NCI-H1092 treated with DMSO at 0.1 percent for 48 hours (cell line): ENCODE measurements around the gene PRRC2A.
A peak's percentile ranks its signal among the peaks of the same experiment; 100 is the strongest.

Source experiments
- DNase-seq: peaks from one replicate; lab custom pipeline; 2025; lab: John Stamatoyannopoulos, UW

The PRRC2A gene

DNA sequence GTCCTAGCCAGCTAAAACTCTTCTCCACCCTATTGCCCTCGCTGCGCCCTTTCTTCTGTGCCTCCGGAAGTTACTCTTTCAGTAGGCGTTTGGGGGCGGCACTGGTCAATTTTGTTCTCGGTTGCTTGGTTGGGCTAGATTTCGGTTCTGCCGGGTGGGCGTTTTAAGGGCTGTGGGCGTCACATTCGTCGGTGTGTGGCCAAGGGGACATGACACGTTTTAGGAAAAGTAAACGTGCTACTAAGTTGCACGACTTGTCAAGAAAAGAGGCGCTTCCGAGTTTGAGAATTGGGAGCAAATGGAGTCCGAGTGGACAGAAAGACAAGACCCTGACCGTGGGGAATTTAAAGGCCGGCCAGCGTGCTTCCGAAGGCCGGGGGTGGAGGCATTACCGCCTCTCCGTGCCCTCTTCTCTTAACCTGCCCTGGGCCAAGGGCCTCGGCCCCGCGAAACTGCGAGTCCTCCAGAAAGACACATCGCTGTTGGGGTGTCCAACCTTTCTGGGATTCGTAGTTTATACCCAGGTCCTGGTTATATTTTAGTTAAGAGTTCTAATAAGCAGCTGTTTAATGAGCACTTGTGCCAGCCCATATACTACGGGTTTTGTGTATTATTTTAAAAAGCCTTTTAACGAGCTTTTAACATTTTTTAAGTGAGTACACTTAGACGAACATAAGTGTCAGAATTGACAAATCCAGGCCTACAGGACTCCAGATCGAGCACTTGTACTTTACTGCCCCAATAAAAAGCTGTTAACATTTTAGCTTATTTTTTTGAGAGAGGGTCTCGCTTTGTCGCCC lies 32.6 kb downstream of the PRRC2A start:
- DNase-seq, result peak; percentile 96

DNA sequence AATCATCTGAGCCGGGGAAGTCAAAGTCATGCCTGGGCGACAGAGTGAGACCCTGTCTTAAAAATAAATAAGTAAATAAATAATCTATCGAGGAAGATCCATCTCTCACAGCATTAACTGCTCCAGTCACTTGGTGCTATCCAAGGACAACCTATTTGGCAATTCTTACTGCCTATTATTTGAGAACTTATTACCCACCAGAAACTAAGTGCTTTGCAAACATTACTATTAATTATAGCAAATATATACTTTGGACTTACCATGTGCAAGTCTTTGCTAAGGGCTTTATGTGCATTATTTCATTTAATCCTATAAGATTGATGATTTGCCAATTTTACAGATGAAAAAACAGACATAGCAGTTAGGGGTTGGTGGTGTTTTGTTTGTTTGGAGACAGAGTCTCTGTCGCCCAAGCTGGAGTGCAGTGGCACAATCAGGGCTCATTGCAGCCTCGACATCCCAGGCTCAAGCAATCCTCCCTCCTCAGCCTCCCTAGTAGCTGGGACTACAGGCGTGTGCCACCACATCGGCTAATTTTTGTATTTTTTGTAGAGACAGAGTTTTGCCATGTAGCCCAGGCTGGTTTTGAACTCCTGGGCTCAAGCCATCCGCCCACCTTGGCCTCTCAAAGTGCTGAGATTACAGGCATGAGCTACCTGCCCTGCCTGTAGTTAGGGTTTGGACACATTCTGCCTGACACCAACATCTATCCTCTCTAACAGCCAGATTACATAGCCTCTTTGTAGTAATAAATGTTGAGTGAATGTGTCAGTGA lies 34.2 kb downstream of the PRRC2A start:
- no peak for DNase-seq

DNA sequence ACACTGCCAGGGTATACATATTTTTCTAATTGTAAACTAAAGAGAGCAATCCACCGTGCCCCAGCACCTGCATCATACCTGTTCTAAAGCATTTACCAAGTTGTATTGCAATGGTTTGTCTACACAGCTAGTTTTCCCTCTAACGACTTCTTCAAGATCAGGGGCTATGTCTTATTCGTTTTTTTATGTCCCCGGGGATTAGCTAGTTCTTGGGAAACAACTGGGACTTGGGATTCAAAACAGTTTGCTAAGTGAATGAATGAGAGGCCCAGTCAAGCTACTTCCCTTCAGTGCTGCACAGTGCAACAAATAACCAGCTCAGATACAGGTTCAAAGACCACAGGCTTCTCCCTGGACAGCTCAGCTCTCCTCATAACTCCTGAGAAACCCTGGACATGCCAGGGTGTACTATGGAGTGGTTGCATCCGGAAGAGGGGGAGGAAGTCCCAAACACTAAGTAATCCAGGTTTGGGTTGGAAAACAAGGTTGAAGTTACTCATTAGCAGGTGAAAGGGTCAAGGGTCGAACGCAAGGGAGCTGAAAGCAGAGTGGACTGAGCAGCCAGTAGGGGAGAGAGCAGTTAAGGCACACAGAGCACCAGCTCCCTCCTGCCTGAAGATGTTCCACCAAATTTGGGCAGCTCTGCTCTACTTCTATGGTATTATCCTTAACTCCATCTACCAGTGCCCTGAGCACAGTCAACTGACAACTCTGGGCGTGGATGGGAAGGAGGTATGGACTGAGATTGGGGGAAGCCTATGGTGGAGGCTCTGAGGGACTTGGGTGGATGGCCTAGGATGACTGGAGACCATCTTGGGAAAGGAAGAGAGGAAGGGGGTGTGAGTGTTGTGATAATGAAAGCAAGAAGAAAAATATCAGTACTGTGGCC lies 35.1 kb downstream of the PRRC2A start, which contains the start of gene APOM:
APOM (plus strand) TSS at position 546 of the 889 bp plus-strand sequence; CDS start at position 619, 73 bp downstream.
- no peak for DNase-seq

DNA sequence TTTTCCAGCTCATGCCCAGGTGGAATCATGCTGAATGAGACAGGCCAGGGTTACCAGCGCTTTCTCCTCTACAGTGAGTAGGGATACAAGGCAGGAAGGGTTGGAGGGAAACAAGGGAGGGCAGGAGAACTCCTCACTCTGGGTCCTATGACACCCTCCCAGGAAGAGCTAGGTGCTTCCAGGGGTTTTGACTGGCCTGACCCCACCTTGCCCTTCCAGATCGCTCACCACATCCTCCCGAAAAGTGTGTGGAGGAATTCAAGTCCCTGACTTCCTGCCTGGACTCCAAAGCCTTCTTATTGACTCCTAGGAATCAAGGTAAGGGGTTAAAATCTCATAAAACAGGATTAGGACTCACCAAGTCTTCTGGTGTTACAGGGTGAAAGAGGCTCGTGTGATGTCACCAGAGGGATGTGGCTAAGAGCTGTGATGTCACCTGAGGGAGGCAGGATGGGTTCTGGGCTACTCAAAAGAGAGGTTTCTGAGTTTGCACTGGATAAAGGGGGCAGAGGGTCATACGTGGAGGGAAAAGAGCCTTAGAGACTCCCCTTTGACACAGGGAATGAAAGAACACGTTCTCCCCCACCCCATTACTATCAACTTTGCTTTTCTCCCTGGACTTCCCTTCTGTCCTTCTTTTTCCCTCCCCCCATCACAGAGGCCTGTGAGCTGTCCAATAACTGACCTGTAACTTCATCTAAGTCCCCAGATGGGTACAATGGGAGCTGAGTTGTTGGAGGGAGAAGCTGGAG lies 37.1 kb downstream of the PRRC2A start:
- DNase-seq, result no peak

DNA sequence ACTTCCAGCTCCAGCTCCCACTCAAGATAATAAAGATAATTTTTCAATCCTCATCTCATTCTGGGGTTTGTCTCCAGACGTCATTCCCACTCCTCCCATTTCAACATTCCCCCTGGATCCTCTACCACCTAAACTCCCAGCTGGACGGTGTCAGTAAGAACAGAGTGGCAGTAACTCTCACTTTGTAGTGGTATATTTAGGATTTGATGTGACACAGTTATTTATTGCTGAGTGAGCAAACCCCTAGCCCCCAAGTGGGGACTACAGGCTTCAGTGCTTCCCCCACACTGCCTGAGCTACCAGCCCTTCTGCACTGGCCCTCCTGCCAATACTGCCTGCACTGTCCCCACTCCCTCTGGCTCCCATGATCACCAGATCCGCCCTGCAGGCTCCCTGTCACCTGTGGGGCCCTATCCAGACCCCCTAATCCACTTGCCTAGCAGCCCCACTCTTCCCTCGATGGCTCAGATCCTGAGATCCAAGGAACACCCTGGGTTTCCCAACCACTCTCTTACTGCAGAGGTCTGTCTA lies 37.7 kb downstream of the PRRC2A start:
- DNase-seq, result no peak

DNA sequence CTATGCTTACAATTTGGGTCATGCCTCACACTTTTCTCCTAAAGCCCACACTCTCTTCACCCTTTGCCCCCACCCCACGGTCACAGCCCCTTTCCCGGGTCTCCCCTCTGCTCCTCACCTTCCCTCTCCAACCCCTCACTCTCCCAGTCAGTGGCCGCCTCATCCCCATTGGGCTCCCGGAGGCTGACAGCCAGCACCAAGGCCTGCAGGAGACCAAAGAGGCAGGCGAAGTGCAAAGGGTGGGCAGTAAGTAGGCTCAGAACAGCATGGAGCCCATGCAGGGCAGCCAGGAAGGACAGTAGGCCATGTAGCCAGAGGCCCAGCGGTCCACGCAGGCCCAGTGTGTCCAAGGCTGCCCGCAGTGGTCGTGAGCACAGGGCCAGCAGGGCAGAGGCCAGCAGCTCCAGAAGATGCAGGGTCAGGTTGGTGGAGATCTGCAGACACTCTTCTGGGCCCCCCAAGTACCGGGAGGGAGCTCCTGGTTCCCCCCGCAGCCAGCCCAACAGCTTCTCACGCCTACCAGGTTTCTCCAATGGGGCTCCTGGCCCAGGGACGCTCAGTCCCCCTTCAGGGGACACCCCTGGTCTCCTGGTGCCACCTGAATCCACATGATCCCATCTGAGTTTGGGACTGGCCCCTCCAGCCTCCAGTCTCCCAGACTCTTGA lies 38.6 kb downstream of the PRRC2A start:
- DNase-seq, result no peak

DNA sequence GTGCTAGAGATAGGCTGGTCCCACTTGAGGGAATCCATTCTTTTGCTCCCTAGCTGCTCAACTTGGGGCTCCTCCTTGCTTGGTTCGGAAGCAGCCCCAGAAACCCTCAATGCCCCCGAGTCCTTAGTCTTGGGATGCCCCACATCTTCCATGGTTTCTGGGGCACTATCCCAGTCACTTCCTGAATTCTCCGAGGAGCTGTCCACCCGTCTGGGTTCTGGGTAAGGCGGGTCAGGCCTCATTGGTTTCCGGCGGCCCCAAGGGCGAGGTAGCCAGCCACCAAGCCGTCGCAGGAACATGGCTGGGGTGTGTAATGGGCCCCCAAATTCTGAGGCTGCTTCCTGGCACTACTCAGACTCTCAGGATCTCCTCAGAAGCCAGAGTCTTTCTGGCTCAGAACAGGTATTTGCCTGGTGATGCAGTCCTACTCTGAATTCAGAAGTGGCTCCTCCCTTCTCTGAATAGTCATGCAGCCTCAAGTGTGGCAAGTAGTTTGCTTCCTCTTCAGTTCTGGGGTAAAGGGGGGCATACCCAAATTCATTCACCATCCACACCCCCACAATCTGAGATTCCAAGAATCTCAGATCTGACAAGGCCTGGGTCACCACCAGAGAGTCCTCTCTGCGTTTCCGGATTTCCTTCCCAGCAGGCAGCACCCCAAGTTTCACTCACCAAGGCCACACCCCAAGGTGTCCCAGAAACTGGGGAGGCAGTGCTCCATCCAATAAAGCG lies 39.3 kb downstream of the PRRC2A start:
- DNase-seq, result no peak

DNA sequence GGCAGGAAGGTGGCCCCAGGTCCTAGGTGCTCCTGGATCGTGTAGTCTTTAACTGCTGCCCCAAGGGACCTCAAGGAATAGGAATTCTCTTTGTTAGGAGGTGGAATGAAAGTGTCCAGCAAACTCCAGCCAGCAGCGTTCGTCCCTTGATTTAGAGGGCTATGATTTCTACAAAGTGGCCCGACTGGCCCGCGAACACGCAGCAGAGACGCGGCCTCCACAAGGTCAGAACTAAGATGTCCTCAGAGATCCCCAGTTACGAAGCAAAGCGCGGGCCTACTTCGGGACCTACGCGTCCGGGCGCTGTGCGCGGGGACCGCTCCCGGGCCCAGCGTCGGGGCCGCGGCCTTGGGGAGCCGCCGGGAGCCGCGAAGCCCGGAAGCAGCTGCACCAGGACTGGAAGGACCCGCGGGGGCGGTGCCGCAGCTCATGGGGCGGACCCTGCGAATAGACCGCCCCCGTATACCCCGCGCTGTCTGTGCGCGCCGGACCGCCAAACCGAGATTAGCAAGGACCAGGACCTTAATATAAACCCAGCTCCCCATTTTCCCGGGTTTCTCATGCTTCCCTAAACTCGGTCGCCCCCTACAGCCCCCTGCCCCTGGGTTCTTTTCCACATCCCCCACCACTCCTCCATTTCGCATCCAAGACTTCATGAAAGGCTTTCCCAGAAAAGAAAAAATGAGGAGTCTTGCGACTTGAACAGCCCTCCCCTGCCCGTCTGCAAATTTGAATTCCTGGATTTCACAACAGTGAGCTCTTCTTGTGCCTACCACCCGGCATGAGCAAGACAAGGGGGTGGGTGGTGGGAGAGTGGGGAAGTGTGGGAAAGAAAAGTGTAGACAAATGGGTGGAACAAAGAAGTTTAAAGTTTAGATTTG lies 40.1 kb downstream of the PRRC2A start, which contains the start of gene C6orf47:
C6orf47 (minus strand) TSS at position 398 of the 881 bp plus-strand sequence. CDS start 831 bp downstream, outside the sequence.
- peak; percentile 56 for DNase-seq

DNA sequence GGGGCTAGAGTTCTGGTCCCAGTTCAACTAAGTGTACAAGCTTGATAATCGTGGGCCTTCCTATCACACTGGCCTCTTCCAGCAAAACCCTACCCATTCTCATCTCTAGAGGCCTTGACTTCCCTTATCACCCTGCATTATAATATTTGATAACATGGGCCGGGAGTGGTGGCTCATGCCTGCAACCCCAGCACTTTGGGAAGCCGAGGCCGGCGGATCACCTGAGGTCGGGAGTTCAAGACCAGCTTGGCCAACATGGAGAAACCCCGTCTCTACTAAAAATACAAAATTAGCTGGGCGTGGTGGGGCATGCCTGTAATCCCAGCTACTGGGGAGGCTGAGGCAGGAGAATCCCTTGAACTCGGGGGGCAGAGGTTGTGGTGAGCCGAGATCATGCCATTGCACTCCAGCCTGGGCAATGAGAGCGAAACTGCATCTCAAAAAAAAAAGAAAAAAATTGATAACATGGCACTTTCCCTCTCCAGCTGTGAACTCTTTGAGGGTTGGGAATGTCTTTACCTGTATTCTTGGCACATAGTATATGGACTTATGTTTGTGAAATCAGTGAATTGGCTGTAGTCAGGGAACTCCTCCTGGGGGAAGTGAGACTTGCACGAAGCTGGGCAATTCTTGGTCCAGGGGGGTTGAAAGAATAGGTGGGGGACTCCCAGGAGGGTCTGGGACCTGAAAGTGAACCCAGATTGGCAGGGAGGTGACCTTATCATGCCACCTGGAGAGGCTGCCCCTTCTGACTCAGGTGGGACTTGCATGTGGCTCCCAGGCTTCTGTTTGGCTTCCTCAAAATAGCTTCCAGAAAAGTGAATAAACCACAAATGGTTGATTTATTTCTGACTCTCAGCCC lies 41.0 kb downstream of the PRRC2A start:
- no peak for DNase-seq

DNA sequence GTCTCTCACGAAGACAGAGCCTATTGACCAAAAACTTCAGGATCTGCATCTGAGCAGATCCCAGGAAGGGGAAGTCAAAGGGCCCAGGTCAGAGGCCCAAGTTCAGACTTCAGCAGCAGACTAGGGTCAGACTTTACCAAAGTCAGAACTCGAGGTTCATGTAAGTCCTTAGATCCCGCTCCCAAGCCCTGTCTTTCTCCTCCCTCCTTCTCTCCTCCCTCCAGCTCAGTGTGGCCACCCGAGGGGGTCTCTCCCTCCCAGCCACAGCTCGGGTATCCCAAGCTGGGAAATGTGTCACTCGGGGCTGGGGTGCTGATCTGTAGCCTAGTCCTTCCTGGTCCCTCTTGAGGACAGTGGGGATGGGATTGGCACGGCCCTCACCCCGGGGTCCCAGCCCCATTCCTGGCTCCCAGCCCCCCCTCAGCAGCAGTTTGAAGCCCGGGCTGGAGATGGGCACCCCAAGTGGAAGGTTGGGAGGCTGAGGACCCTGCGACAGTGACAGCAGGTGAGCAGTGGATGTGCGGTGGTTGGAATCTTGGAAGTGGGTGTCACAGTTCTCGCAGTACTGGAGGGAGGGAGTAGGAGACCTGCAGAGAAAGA lies 41.7 kb downstream of the PRRC2A start:
- DNase-seq, result no peak

DNA sequence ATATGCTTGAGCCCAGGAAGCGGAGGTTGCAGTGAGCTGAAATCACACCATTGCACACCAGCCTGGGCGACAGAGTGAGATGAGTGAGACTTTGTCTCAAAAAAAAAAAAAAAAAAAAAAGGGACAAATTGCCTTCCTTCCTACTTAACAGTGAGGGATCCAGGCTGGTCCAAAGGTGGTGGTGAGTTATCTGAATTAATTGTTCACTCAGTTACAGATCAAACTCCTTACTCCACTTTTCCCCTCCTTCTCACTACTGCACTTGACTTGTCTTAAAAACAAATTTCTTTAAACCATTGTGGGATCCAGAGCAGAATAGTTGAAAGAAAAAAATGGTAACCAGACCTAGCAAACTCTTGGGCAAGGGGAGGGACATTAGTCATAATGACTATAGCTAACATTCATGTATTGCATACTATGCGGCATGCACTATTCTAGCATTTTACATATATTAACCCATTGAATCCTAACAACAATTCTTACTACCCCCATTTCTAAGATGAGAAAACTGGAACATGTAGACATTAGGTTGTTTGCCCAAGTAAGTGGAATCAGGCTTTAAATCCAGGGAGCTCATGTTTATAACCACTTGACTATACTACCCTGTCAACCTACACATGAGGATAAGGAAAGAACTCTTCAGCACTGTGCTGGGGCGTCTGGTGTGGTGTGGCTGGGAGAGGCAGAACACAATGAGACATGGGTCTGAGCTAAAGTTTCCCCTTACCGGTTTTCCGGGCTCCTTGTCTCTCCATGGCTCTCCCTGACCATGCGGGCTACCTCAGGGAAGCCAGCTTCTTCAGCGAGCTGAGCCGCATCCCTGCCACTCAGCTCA lies 42.8 kb downstream of the PRRC2A start:
- DNase-seq, result no peak

DNA sequence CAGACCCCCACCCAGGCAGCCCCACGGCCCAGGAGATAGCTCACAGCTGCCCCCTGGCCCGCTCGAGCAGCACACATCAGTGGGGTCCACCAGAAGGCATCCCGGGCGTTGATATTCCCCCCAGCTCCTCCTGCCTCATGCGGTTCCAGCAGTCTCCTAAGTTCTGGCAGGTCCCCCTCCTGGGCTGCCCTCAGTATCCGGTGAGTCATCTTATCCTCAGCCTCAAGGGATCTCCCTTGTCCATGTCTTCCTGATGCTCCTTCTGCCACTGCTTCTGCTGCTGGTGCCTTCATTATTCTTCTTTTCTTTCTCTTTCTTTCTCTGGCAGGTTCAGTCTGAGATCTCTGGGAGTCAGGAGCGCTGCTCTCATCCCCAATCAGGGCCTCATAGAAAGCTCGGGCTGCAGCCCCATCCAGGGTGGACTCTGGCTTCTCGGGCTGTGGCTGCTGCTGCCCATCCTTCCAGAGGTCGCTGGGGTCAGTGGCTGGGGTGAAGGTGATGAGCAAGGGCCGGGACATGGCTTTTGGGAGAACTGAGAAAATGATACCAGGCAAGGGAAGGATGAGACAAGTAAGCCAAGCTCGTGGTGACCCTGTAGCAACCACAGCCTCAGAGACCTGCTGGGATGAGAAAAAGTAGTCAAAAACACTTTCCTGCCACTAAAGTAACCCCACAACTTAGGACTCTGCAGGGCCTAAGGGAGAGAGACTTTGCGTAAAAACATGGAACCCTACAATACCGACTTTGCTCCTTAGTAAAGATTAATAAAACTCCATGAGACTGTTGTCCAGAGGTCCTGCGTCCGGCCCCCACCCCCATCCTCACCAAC lies 43.7 kb downstream of the PRRC2A start:
- DNase-seq, result no peak

DNA sequence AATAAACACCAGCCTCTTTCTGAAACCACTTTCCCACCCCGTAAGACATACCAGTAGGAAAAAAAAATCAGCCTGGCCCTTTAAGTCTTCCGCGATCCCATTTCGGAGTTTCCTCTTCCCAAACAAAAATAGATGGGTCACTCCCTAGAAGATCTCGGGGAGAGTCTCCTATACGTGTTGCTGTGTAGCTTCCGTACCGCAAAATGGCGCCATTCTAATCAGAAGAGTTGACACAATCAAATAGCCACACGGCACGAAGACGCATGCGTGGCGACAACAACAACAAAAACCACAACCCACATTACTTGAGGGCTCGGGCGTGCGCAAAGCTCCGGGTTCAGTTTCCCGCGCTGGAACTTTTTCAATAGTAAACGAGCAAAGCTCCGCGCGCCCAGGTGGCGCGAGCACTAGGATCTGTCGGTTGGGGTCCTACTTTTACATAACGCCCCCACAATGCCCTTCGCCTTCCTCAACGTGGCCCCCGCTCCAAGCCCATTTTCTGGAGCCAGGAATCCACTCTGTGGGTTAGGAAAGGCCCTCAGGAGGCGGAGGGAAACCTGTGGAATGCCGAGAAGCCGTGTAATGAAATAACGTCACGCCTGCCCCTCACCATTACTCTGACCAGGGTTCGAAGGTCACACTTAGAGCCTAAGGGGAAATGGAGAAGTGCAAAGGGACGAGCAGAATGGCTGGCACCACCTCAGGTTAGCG lies 44.4 kb downstream of the PRRC2A start, which contains the start of gene GPANK1:
GPANK1 (minus strand) TSS at position 208 of the 711 bp plus-strand sequence. CDS start 519 bp downstream, outside the sequence.
- peak; percentile 83 for DNase-seq

DNA sequence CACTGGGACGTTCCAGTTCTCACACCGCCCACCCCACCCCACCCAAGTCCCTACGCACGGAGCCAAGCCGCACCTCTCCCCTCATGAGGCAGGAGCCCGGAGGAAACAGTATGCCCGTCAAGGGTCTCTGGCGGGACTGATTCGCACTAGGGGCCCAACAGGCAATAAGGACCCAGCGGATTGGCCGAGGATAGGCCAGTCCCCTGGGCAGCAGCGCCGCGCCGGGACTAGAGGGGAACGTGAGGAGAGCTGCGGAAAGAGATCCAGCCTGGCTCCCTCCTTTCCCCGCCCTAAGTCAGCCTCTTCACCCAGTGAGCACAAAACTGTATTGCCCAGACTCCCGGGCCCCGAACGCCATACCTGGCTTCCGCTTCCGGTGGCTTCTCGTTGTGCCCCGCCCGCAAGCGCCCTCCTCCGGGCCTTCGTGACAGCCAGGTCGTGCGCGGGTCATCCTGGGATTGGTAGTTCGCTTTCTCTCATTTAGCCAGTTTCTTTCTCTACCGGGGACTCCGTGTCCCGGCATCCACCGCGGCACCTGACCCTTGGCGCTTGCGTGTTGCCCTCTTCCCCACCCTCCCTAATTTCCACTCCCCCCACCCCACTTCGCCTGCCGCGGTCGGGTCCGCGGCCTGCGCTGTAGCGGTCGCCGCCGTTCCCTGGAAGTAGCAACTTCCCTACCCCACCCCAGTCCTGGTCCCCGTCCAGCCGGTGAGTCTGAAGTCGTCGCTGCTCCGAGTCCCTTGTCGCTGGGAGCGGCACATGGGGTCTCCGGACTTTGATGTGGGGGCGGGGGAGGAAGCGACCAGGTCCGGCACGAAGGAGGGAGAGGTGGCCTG lies 45.2 kb downstream of the PRRC2A start, which contains the start of gene CSNK2B:
CSNK2B (plus strand) TSS at position 580 of the 836 bp plus-strand sequence. CDS start 752 bp downstream, outside the sequence.
- DNase-seq, result peak; percentile 94
